ENCODE results near the gene NIPSNAP3A.

NIPSNAP3A gene

DNA sequence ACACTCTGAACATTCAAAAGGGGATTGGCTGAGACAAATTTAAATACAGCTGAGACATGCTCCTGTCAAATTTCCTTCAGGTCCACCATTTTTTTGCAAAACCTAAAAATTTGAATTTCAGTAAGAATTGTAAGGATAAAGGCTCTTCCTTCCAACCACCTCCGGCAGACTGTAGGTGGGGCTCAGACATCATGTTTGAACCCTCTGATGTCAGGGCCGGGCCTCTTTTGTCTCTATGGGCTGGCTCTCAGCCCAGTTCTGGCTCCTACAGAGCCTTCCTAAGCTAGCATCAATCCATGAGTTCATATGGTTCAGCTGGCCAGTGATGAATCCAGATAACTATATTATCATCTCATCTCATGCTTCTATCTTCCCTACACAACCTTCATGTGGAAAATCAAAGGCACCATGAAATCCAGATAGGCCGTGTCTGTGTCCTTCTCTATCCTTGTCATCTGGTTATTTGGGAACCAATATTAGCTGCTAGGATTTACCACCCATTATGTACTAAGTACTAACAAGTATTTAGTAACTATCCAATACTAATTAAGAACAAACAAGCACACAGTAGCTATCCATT, 60.6 kb downstream of the NIPSNAP3A start:
- DNase-seq (ENCODE audit: low read depth) = no peak
